NB4 (cell line): Measurements from ENCODE around the gene THOC6.

Experiments used
- POLR2A ChIP-seq: IDR thresholded peaks from 2 replicates; pipeline ENCODE4 v1.6.1; 2011; ENCODE audit warnings: mild to moderate bottlenecking; ENCODE audit not compliant: insufficient read length; ENCODE audit errors: extremely low read depth
- TF ChIP-seq, protein P1 (sequence below): IDR thresholded peaks from one replicate; pipeline ENCODE4 v1.5.1; 2012; ENCODE audit warnings: low read depth, low read length
- TF ChIP-seq, protein P2 (sequence below): IDR thresholded peaks from 2 replicates; pipeline ENCODE4 v1.6.1; 2011; ENCODE audit warnings: low read depth, low read length

DNA sequence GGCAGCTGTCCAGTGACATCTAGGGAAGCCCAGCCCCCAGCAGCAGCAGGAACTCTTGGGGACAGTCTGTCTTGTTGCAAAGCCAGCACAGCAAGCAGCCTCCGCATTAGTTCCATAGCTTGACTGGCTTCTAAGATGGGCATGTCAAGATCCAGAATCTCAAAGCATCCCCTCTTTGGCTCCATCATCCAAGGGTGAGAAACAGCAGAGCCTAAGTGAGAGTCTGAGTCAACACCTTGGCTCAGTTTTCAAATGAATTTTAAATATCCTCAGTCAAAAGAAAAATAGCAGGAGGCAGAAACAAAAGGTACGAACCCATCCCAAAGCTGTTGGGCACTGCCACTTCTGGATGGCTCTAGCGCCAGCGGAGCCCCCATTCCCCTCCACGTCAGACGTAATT lies 8.9 kb upstream of the THOC6 start:
- TF ChIP-seq, protein P1, sequence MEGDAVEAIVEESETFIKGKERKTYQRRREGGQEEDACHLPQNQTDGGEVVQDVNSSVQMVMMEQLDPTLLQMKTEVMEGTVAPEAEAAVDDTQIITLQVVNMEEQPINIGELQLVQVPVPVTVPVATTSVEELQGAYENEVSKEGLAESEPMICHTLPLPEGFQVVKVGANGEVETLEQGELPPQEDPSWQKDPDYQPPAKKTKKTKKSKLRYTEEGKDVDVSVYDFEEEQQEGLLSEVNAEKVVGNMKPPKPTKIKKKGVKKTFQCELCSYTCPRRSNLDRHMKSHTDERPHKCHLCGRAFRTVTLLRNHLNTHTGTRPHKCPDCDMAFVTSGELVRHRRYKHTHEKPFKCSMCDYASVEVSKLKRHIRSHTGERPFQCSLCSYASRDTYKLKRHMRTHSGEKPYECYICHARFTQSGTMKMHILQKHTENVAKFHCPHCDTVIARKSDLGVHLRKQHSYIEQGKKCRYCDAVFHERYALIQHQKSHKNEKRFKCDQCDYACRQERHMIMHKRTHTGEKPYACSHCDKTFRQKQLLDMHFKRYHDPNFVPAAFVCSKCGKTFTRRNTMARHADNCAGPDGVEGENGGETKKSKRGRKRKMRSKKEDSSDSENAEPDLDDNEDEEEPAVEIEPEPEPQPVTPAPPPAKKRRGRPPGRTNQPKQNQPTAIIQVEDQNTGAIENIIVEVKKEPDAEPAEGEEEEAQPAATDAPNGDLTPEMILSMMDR: no peak
- TF ChIP-seq POLR2A: no peak
- TF ChIP-seq, protein P2, sequence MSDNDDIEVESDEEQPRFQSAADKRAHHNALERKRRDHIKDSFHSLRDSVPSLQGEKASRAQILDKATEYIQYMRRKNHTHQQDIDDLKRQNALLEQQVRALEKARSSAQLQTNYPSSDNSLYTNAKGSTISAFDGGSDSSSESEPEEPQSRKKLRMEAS: no peak
